ENCODE data around the gene KCNMA1. TPM values are rescaled to one million over a fixed set of nuclear protein-coding genes. Genes with fewer than 3 reads are reported as not detected.

The KCNMA1 gene
- total RNA-seq, 4 donors from 2014 or later: 146 to 300 (median 265) TPM

DNA sequence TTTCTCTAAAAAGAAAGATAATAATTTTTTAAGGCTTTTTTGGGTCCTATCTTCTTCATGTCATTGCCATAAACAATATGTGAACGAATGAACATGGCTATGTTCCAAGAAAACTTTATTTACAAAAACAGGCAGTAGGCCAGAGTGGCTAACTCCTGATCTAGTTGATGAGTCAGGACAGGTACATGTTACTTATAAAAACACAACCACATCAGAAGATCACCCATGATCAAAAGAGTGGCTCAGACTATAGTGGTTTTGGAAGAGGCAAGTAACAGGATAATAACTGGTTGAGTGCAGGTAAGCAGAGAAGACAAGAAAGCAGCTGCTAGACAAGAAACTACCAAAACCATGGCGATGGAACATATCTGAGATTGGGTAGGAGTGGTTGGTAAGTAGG lies 468.7 kb downstream of the KCNMA1 start:
- no peak overlapping the region for H3K27ac ChIP-seq (replicated peaks in 1 of 4)
- intact Hi-C loops (cut with DNase I): loop anchor here (5.0 kb wide), 1 partner anchor 543 kb away; no protein-coding TSS in a partner anchor
- H3K4me3 ChIP-seq: no peak overlapping the region
- WGBS: 26% methylated on average over 2 of the region's 2 CpGs
- H3K9me3 ChIP-seq: no peaks in the 10 kb centered on the region
- no peak for DNase-seq (ENCODE audit: extremely low spot score)
- peaks cover 0 to 34% (median 29%) of the 10 kb centered on the region in 4 donors for H3K4me1 ChIP-seq
- no peaks in the 10 kb centered on the region for H3K27me3 ChIP-seq
- TF ChIP-seq EP300 (IDR thresholded peaks at IDR 0.05) (no peak), POLR2AphosphoS5 (IDR thresholded peaks at IDR 0.05) (no peak), POLR2A (IDR thresholded peaks at IDR 0.05; ENCODE audit: low read depth) (no peak)
- TF ChIP-seq, protein P1, sequence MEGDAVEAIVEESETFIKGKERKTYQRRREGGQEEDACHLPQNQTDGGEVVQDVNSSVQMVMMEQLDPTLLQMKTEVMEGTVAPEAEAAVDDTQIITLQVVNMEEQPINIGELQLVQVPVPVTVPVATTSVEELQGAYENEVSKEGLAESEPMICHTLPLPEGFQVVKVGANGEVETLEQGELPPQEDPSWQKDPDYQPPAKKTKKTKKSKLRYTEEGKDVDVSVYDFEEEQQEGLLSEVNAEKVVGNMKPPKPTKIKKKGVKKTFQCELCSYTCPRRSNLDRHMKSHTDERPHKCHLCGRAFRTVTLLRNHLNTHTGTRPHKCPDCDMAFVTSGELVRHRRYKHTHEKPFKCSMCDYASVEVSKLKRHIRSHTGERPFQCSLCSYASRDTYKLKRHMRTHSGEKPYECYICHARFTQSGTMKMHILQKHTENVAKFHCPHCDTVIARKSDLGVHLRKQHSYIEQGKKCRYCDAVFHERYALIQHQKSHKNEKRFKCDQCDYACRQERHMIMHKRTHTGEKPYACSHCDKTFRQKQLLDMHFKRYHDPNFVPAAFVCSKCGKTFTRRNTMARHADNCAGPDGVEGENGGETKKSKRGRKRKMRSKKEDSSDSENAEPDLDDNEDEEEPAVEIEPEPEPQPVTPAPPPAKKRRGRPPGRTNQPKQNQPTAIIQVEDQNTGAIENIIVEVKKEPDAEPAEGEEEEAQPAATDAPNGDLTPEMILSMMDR (IDR thresholded peaks at IDR 0.05): no peak
- H3K36me3 ChIP-seq: no peaks in the 10 kb centered on the region

DNA sequence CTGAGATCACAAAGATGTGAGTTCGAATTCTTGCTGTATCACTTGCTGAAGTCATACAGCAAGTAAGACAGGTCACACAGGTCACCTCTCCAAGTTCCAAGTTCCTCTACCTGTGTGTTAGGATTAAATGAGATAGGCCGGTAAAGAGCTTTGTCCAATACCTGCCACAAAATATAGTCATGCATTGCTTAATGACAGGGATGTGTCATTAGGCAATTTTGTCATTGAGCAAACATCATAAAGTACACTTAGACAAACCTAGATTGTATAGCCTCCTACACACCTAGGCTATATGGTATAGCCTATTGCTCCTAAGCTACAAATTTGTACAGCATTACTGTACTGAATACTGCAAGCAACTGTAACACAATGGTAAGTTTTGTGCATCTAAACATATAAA lies 469.4 kb downstream of the KCNMA1 start:
- no peaks in the 10 kb centered on the region for H3K9me3 ChIP-seq
- no peak for DNase-seq (ENCODE audit: extremely low spot score)
- H3K4me3 ChIP-seq: no peak overlapping the region
- H3K4me1 ChIP-seq: peaks cover 0 to 27% (median 24%) of the 10 kb centered on the region in 4 donors
- 92% methylated on average over 2 of the region's 2 CpGs for WGBS
- H3K27ac ChIP-seq (replicated peaks in 1 of 4): no peak overlapping the region
- intact Hi-C loops (cut with DNase I): loop anchor here (5.0 kb wide), 1 partner anchor 544 kb away; no protein-coding TSS in a partner anchor
- no peaks in the 10 kb centered on the region for H3K27me3 ChIP-seq
- TF ChIP-seq, protein P1 (IDR thresholded peaks at IDR 0.05): no peak
- H3K36me3 ChIP-seq: no peaks in the 10 kb centered on the region

DNA sequence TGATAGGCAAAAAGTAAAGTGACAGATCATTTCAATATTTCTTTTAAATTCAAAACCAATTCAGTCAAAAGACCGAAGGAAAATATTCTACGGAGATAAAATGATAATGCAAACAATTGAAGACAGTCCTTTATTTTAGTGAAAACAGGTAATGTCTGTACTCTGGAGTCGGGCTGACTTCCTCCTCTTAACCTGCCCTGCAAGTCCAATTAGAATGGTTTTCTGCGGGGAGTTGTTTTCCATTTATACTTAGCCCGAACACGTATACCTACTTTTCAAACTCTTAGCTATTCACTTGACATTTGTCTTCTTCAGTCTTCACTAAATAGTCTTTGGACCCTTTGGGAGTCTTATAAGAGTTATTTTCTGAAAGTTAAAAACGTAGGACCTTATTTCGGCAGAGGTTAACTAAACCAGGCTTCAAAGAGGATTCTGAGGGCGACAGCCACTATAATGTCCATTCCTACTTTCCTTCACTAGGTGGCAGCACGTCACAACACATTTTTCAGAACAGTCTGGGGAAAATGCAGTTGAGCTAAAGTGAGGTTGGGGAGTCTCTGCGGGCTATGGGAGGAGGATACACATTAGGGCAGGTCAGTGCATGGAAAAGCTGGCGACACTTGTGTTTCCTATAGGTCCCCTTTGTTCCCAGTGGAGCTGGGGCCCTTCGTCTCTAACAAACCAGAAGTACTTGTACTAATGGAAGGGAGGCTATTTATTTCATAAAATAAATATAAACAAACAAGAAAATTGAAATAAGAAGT lies 472.0 kb downstream of the KCNMA1 start:
- H3K27me3 ChIP-seq: no peaks in the 10 kb centered on the region
- intact Hi-C loops (cut with DNase I): loop anchor here (5.0 kb wide), 1 partner anchor 547 kb away; no protein-coding TSS in a partner anchor

DNA sequence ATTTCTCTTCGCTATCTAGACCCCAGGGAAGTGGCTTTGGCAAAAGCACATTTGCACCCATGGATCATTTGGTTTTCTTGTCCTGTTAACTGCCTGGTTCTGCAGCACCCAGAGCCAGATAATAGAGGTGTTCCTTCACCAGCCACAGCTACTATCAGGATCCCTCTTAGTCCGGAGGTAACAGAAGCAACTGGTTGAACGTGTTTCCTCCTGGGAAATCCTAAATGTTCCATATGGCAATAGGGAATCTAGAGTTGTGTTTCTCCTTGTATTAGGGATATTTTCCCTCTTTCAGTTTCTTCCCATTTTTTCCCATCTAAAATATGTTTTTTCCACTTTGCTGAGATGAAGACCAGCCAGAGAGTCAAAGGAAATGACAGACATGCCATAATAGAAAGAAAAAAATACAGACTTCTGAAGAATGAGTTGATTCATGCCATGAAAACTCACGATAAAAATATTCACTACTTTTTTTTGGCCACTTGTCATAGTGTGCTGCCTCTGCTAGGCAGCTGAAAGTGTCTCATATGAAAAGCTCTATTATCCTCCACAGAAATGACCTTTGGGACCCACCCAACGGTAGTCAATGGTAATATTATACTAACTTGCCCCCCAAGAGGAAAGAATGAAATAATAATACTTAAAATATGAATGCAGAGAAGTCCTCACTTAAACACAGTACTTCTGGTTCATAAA lies 472.8 kb downstream of the KCNMA1 start:
- intact Hi-C loops (cut with DNase I): loop anchor here (5.0 kb wide), 1 partner anchor 548 kb away; no protein-coding TSS in a partner anchor
- H3K4me1 ChIP-seq: peaks cover 0 to 30% (median 27%) of the 10 kb centered on the region in 4 donors

More for the DNA sequence above, 472.0 kb downstream of the KCNMA1 start:
- Histone ChIP-seq H3K27ac (replicated peaks in 1 of 4) (no peak overlapping the region), H3K4me3 (peak overlapping the region in 2 of 4 donors; percentile 6 to 30), H3K9me3 (no peaks in the 10 kb centered on the region), H3K4me1 (peaks cover 0 to 22% (median 19%) of the 10 kb centered on the region in 4 donors), H3K36me3 (no peaks in the 10 kb centered on the region)
- no peak for DNase-seq (ENCODE audit: extremely low spot score)
- TF ChIP-seq, protein P1 (IDR thresholded peaks at IDR 0.05): peak; percentile 80 to 85 (median 84)
- no peak for TF ChIP-seq EP300 (IDR thresholded peaks at IDR 0.05)
- no peak for TF ChIP-seq POLR2A (IDR thresholded peaks at IDR 0.05; ENCODE audit: low read depth)
- peak in 1 of 2 donors; percentile 17 for TF ChIP-seq POLR2AphosphoS5 (IDR thresholded peaks at IDR 0.05)
- 29% methylated on average over 13 of the region's 13 CpGs for WGBS

More for the DNA sequence above, 472.8 kb downstream of the KCNMA1 start:
- Histone ChIP-seq H3K9me3 (no peaks in the 10 kb centered on the region), H3K27ac (replicated peaks in 1 of 4) (no peak overlapping the region), H3K27me3 (no peaks in the 10 kb centered on the region), H3K36me3 (no peaks in the 10 kb centered on the region), H3K4me3 (no peak overlapping the region)
- WGBS: 43% methylated on average over 5 of the region's 5 CpGs
- DNase-seq (ENCODE audit: extremely low spot score): no peak
- TF ChIP-seq, protein P1 (IDR thresholded peaks at IDR 0.05): no peak
- TF ChIP-seq EP300 (IDR thresholded peaks at IDR 0.05) (no peak), POLR2AphosphoS5 (IDR thresholded peaks at IDR 0.05) (no peak), POLR2A (IDR thresholded peaks at IDR 0.05; ENCODE audit: low read depth) (no peak)
